HG03025 (cell line): ENCODE results near the gene HIVEP3.
"Not testable (repeated sequence)": the region's sequence is repeated elsewhere in the genome, so short reads cannot be mapped to it uniquely, and the experiment has no call there.

Source experiments
- ATAC-seq: cut with Tn5 transposase; IDR thresholded peaks from one replicate; pipeline ENCODE4 v1.9.1; 2021; ENCODE audit warnings: mild to moderate bottlenecking, moderate library complexity; ENCODE audit not compliant: unreplicated experiment, low FRiP score

HIVEP3 gene

GRCh38 chr1:41700986-41701535 lies 217.7 kb downstream of the HIVEP3 start:
- no peak for ATAC-seq

GRCh38 chr1:41700581-41700980 lies 218.1 kb downstream of the HIVEP3 start:
- ATAC-seq = no peak

GRCh38 chr1:41699861-41700248 lies 218.9 kb downstream of the HIVEP3 start:
- no peak for ATAC-seq

GRCh38 chr1:41698916-41699860 lies 219.5 kb downstream of the HIVEP3 start:
- no peak for ATAC-seq

GRCh38 chr1:41696381-41696780 lies 222.3 kb downstream of the HIVEP3 start:
- ATAC-seq = no peak

- no peak for ATAC-seq
Measured at GRCh38 chr1:41695118-41695745, 223.5 kb downstream of the HIVEP3 start.

GRCh38 chr1:41691966-41692365 lies 226.8 kb downstream of the HIVEP3 start:
- ATAC-seq = not testable (repeated sequence)

GRCh38 chr1:41691424-41691823 lies 227.3 kb downstream of the HIVEP3 start:
- no peak for ATAC-seq

- no peak for ATAC-seq
Measured at GRCh38 chr1:41690331-41690730, 228.4 kb downstream of the HIVEP3 start.

GRCh38 chr1:41689558-41689981 lies 229.2 kb downstream of the HIVEP3 start:
- no peak for ATAC-seq

- no peak for ATAC-seq
Measured at GRCh38 chr1:41689139-41689538, 229.6 kb downstream of the HIVEP3 start.

- no peak for ATAC-seq
Measured at GRCh38 chr1:41687007-41687406, 231.7 kb downstream of the HIVEP3 start.

GRCh38 chr1:41683681-41684500 lies 234.8 kb downstream of the HIVEP3 start:
- ATAC-seq = no peak

- ATAC-seq = no peak
Measured at GRCh38 chr1:41682845-41683625, 235.7 kb downstream of the HIVEP3 start.

GRCh38 chr1:41682149-41682548 lies 236.6 kb downstream of the HIVEP3 start:
- no peak for ATAC-seq

GRCh38 chr1:41681331-41682098 lies 237.2 kb downstream of the HIVEP3 start:
- no peak for ATAC-seq

- no peak for ATAC-seq
Measured at GRCh38 chr1:41679994-41680393, 238.7 kb downstream of the HIVEP3 start.

GRCh38 chr1:41679531-41679930 lies 239.2 kb downstream of the HIVEP3 start:
- ATAC-seq = no peak
